IPS DF 6.9 (cell line): Measurements from ENCODE around the gene ASMT.
"Not testable (repeated sequence)": the region's sequence is repeated elsewhere in the genome, so short reads cannot be mapped to it uniquely, and the experiment has no call there.

Experiments used
- DNase-seq: peaks from one replicate; pipeline ENCODE4 v3.0.0-alpha.2; 2013; ENCODE audit warnings: low read depth, low spot score
- H3K27ac ChIP-seq: one replicate; pipeline ENCODE4 v1.5.1; 2013; ENCODE audit warnings: low read length, control low read depth
- H3K27me3 ChIP-seq: 2 replicates; pipeline ENCODE4 v1.6.1; 2013; ENCODE audit warnings: mild to moderate bottlenecking, low read length; ENCODE audit not compliant: control insufficient read depth, insufficient read depth
- H3K36me3 ChIP-seq: 2 replicates; pipeline ENCODE4 v1.6.1; 2013; ENCODE audit warnings: low read length; ENCODE audit not compliant: control insufficient read depth, insufficient read depth
- H3K4me1 ChIP-seq: 2 replicates; pipeline ENCODE4 v1.6.1; 2013; ENCODE audit warnings: low read length; ENCODE audit not compliant: control insufficient read depth, insufficient read depth
- H3K4me3 ChIP-seq: 2 replicates; pipeline ENCODE4 v1.5.1; 2013; ENCODE audit warnings: mild to moderate bottlenecking, low read length
- H3K9me3 ChIP-seq: 2 replicates; pipeline ENCODE4 v1.6.1; 2013; ENCODE audit warnings: low read length, inconsistent platforms; ENCODE audit not compliant: control insufficient read depth, insufficient read depth
- WGBS: extraction: QIAGEN DNeasy Blood & Tissue Kit; methylation state at CpG from one replicate; pipeline ENCODE4 v1.1.7; 2013; ENCODE audit warnings: mixed read lengths, missing lambda C conversion rate; ENCODE audit not compliant: insufficient read length, insufficient coverage; 5-methylcytosine and 5-hydroxymethylcytosine counted together

ASMT gene, protein sequence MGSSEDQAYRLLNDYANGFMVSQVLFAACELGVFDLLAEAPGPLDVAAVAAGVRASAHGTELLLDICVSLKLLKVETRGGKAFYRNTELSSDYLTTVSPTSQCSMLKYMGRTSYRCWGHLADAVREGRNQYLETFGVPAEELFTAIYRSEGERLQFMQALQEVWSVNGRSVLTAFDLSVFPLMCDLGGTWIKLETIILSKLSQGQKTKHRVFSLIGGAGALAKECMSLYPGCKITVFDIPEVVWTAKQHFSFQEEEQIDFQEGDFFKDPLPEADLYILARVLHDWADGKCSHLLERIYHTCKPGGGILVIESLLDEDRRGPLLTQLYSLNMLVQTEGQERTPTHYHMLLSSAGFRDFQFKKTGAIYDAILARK

DNA sequence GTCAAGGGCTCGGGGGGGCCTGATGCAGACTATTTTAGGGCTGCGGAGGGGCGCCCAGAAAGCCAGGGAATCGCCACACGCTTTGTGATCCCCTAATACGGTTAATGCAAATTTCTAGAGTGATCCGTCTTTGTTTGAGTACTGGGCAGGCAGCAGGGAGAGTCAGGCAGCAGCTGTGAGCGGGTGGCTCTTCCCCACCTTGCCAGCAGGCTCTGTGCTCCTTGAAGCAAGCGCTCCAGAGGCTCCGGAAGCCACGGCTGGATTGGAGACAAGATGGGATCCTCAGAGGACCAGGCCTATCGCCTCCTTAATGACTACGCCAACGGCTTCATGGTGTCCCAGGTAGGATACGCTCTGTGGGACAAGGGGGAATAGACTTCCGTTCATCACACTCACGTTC is at the start of gene ASMT:
Gene ASMT, plus strand, starts transcription at position 133 of the 400 bp plus-strand sequence. Its CDS starts 141 bp downstream, at position 274.
- Histone ChIP-seq H3K4me3 (no peak within 1 kb of the TSS), H3K4me1 (no peaks in the 10 kb centered on the region), H3K9me3 (no peaks in the 10 kb centered on the region), H3K27ac (no peak within 1 kb of the TSS), H3K36me3 (no peaks in the 10 kb centered on the region), H3K27me3 (no peaks in the 10 kb centered on the region)
- no peak for DNase-seq
- no CpG with 5 or more reads among the region's 17 CpGs for WGBS

- DNase-seq, H3K27ac ChIP-seq, H3K9me3 ChIP-seq, H3K27me3 ChIP-seq, H3K4me1 ChIP-seq, H3K36me3 ChIP-seq, H3K4me3 ChIP-seq: not testable (repeated sequence)
- WGBS: no CpG with 5 or more reads among the region's 19 CpGs
Observed at GRCh38 chrX:1574181-1574580, 40.7 kb upstream of the ASMT start.

GRCh38 chrX:1576201-1576992 is 38.5 kb upstream of the ASMT start:
- H3K27me3 ChIP-seq: no peaks in the 10 kb centered on the region
- no peak for DNase-seq
- no CpG with 5 or more reads among the region's 6 CpGs for WGBS
- H3K27ac ChIP-seq: no peak overlapping the region
- no peaks in the 10 kb centered on the region for H3K36me3 ChIP-seq
- no peak overlapping the region for H3K4me3 ChIP-seq
- H3K4me1 ChIP-seq: no peaks in the 10 kb centered on the region
- H3K9me3 ChIP-seq: no peaks in the 10 kb centered on the region

GRCh38 chrX:1577845-1578244 is 37.0 kb upstream of the ASMT start:
- no peaks in the 10 kb centered on the region for H3K36me3 ChIP-seq
- H3K4me1 ChIP-seq: no peaks in the 10 kb centered on the region
- H3K9me3 ChIP-seq: no peaks in the 10 kb centered on the region
- DNase-seq: no peak
- H3K4me3 ChIP-seq: no peak overlapping the region
- no peaks in the 10 kb centered on the region for H3K27me3 ChIP-seq
- no peak overlapping the region for H3K27ac ChIP-seq
- WGBS: no CpG with 5 or more reads among the region's 2 CpGs

- H3K36me3 ChIP-seq: no peaks in the 10 kb centered on the region
- WGBS: no CpG with 5 or more reads among the region's 6 CpGs
- DNase-seq: no peak
- no peak overlapping the region for H3K4me3 ChIP-seq
- no peaks in the 10 kb centered on the region for H3K4me1 ChIP-seq
- H3K9me3 ChIP-seq: no peaks in the 10 kb centered on the region
- H3K27ac ChIP-seq: no peak overlapping the region
- H3K27me3 ChIP-seq: no peaks in the 10 kb centered on the region
Observed at GRCh38 chrX:1578511-1579173, 36.2 kb upstream of the ASMT start.

DNA sequence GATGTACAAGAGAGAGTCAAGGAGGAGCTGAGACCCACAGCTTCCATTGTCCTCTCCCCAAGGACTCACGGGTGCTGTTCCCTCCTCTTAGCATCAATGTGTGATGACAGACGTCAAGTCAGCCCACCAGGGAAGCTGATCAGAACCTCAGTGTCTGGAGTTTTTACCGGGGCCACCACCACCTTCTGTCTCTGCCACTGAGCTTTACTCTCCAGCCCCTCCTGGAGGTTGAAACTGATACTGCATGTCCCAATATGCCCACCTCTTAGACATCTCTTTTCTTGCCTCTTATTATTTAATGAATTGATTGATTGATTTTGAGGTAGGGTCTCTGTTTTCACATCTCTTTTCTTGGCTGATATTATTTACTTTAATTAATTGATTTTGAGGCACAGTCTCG is 33.7 kb upstream of the ASMT start:
- H3K4me1 ChIP-seq: no peaks in the 10 kb centered on the region
- no CpG with 5 or more reads among the region's 4 CpGs for WGBS
- H3K36me3 ChIP-seq: no peaks in the 10 kb centered on the region
- DNase-seq: peak; percentile 48
- H3K27me3 ChIP-seq: no peaks in the 10 kb centered on the region
- no peak overlapping the region for H3K4me3 ChIP-seq
- no peak overlapping the region for H3K27ac ChIP-seq
- no peaks in the 10 kb centered on the region for H3K9me3 ChIP-seq

- H3K36me3 ChIP-seq: no peaks in the 10 kb centered on the region
- WGBS: no CpG with 5 or more reads among the region's 27 CpGs
- no peak overlapping the region for H3K27ac ChIP-seq
- H3K4me1 ChIP-seq: 0 out of 2 replicates have a peak, but pooled peaks cover 2% of the 10 kb centered on the region
- no peaks in the 10 kb centered on the region for H3K27me3 ChIP-seq
- H3K4me3 ChIP-seq: no peak overlapping the region
- no peak for DNase-seq
- no peaks in the 10 kb centered on the region for H3K9me3 ChIP-seq
Observed at GRCh38 chrX:1582686-1583437, 32.0 kb upstream of the ASMT start.

GRCh38 chrX:1584237-1585011 is 30.4 kb upstream of the ASMT start:
- Histone ChIP-seq H3K36me3 (no peaks in the 10 kb centered on the region), H3K4me3 (no peak overlapping the region), H3K4me1 (0 out of 2 replicates have a peak, but pooled peaks cover 2% of the 10 kb centered on the region), H3K27me3 (no peaks in the 10 kb centered on the region), H3K27ac (no peak overlapping the region), H3K9me3 (no peaks in the 10 kb centered on the region)
- WGBS: no CpG with 5 or more reads among the region's 8 CpGs
- no peak for DNase-seq

DNA sequence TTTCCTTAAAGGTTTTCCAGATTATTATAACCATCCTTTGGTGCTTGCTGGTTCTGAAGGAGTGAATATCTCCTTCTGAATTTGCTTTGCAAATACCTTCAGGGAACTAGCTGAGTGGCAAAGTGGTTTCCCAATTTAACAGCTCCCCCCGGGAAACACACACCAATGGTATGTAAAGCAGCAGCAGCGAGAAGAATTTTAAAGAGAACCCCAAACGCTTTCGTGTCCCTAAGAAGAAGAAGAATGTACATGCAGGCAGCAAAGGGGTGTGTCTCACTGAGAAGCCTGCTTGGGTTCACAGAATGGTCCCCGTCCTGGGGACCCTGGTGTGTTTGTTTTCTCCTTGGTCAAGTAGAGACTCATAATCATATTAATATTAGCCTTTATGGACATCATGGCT is 27.7 kb upstream of the ASMT start:
- WGBS: no CpG with 5 or more reads among the region's 5 CpGs
- H3K36me3 ChIP-seq: no peaks in the 10 kb centered on the region
- H3K27me3 ChIP-seq: no peaks in the 10 kb centered on the region
- H3K27ac ChIP-seq: no peak overlapping the region
- H3K9me3 ChIP-seq: no peaks in the 10 kb centered on the region
- H3K4me1 ChIP-seq: 0 out of 2 replicates have a peak, but pooled peaks cover 2% of the 10 kb centered on the region
- DNase-seq: no peak
- H3K4me3 ChIP-seq: no peak overlapping the region
